KMS-11 (cell line): ENCODE data around the gene GSDMA.

Source experiments
- H2AFZ ChIP-seq: fragments of 200-600 bp; sonication (generic); 2 replicates; pipeline ENCODE4 v1.6.1; 2016; ENCODE audit warnings: antibody characterized with exemption, mixed run types, low read depth
- H3K27ac ChIP-seq: fragments of 200-600 bp; sonication (generic); 2 replicates; pipeline ENCODE4 v1.6.1; 2016; ENCODE audit warnings: mild to moderate bottlenecking, mixed run types
- H3K27me3 ChIP-seq: fragments of 200-600 bp; sonication (generic); 2 replicates; pipeline ENCODE4 v1.6.1; 2017; ENCODE audit warnings: mild to moderate bottlenecking, low read depth, mixed run types, moderate library complexity; ENCODE audit not compliant: insufficient read depth
- H3K36me3 ChIP-seq: fragments of 200-600 bp; sonication (generic); 2 replicates; pipeline ENCODE4 v1.6.1; 2017; ENCODE audit warnings: mild to moderate bottlenecking, mixed run types; ENCODE audit not compliant: insufficient read depth
- H3K4me1 ChIP-seq: fragments of 200-600 bp; sonication (generic); 2 replicates; pipeline ENCODE4 v1.6.1; 2016; ENCODE audit warnings: mild to moderate bottlenecking, low read depth, mixed run types; ENCODE audit not compliant: poor library complexity, severe bottlenecking
- H3K4me2 ChIP-seq: fragments of 200-600 bp; sonication (generic); 2 replicates; pipeline ENCODE4 v1.7.0; 2016; ENCODE audit warnings: mild to moderate bottlenecking, mixed run types
- H3K4me3 ChIP-seq: fragments of 200-600 bp; sonication (generic); IDR thresholded peaks from 2 replicates; pipeline ENCODE4 v1.6.1; 2017; ENCODE audit warnings: low read depth, low read length, mixed read lengths; ENCODE audit not compliant: insufficient read depth
- H3K79me2 ChIP-seq: fragments of 200-600 bp; sonication (generic); 2 replicates; pipeline ENCODE4 v1.6.1; 2016; ENCODE audit warnings: low read depth, mixed run types; ENCODE audit not compliant: insufficient read depth
- H3K9ac ChIP-seq: fragments of 200-600 bp; sonication (generic); 2 replicates; pipeline ENCODE4 v1.6.1; 2016; ENCODE audit warnings: mild to moderate bottlenecking, mixed run types
- H4K20me1 ChIP-seq: fragments of 200-600 bp; sonication (generic); 2 replicates; pipeline ENCODE4 v1.6.1; 2016; ENCODE audit warnings: mild to moderate bottlenecking, mixed run types; ENCODE audit not compliant: insufficient read depth
- CTCF ChIP-seq: fragments of 200-600 bp; sonication (generic); conservative IDR thresholded peaks from 2 replicates; pipeline ENCODE4 v1.6.1; 2017; ENCODE audit warnings: low read depth, mild to moderate bottlenecking, antibody characterized with exemption, low read length, moderate library complexity, mixed read lengths

Gene GSDMA

GRCh38 chr17:39963829-39964228 lies 1.0 kb downstream of the GSDMA start:
- TF ChIP-seq CTCF: no peak
- H3K4me2 ChIP-seq: no peak overlapping the region
- no peak overlapping the region for H3K4me3 ChIP-seq
- H4K20me1 ChIP-seq: no peaks in the 10 kb centered on the region
- no peaks in the 10 kb centered on the region for H3K36me3 ChIP-seq
- H3K4me1 ChIP-seq: peaks cover 9% of the 10 kb centered on the region
- H2AFZ ChIP-seq: no peak overlapping the region
- H3K27ac ChIP-seq: no peak overlapping the region
- no peaks in the 10 kb centered on the region; the same call in 1 of the 2 replicates for H3K27me3 ChIP-seq
- no peaks in the 10 kb centered on the region for H3K79me2 ChIP-seq
- no peak overlapping the region for H3K9ac ChIP-seq

- Histone ChIP-seq H3K4me2 (no peak overlapping the region), H3K9ac (no peak overlapping the region), H4K20me1 (no peaks in the 10 kb centered on the region), H3K27ac (no peak overlapping the region), H3K36me3 (no peaks in the 10 kb centered on the region), H3K79me2 (no peaks in the 10 kb centered on the region), H3K4me3 (no peak overlapping the region), H3K27me3 (peaks cover 3% of the 10 kb centered on the region; the same call in 1 of the 2 replicates), H3K4me1 (no peaks in the 10 kb centered on the region), H2AFZ (no peak overlapping the region)
- TF ChIP-seq CTCF: no peak
Measured at GRCh38 chr17:39965017-39965699, 2.4 kb downstream of the GSDMA start.

GRCh38 chr17:39966771-39967170 lies 4.0 kb downstream of the GSDMA start:
- Histone ChIP-seq H3K36me3 (no peaks in the 10 kb centered on the region), H3K27me3 (peaks cover 7% of the 10 kb centered on the region; the same call in 1 of the 2 replicates), H4K20me1 (no peaks in the 10 kb centered on the region), H3K79me2 (no peaks in the 10 kb centered on the region), H3K4me2 (no peak overlapping the region), H3K4me3 (no peak overlapping the region), H3K4me1 (no peaks in the 10 kb centered on the region), H3K9ac (no peak overlapping the region), H2AFZ (no peak overlapping the region), H3K27ac (no peak overlapping the region)
- no peak for TF ChIP-seq CTCF

- no peak for TF ChIP-seq CTCF
- H4K20me1 ChIP-seq: no peaks in the 10 kb centered on the region
- H3K27ac ChIP-seq: no peak overlapping the region
- no peak overlapping the region for H3K9ac ChIP-seq
- no peaks in the 10 kb centered on the region for H3K36me3 ChIP-seq
- H3K4me3 ChIP-seq: no peak overlapping the region
- H3K4me1 ChIP-seq: no peaks in the 10 kb centered on the region
- no peaks in the 10 kb centered on the region for H3K79me2 ChIP-seq
- H3K4me2 ChIP-seq: no peak overlapping the region
- H2AFZ ChIP-seq: no peak overlapping the region
- peaks cover 7% of the 10 kb centered on the region; the same call in 1 of the 2 replicates for H3K27me3 ChIP-seq
Measured at GRCh38 chr17:39968761-39969160, 6.0 kb downstream of the GSDMA start.
